Measurements from ENCODE around the gene TRMT11. TPM values are rescaled to one million over a fixed set of nuclear protein-coding genes. Genes with fewer than 3 reads are reported as not detected.
"Not testable (repeated sequence)": the region's sequence is repeated elsewhere in the genome, so short reads cannot be mapped to it uniquely, and the experiment has no call there.

TRMT11 gene
- total and polyA plus RNA-seq, 2 donors from 2014 or later = 10.6 to 25.1 TPM

DNA sequence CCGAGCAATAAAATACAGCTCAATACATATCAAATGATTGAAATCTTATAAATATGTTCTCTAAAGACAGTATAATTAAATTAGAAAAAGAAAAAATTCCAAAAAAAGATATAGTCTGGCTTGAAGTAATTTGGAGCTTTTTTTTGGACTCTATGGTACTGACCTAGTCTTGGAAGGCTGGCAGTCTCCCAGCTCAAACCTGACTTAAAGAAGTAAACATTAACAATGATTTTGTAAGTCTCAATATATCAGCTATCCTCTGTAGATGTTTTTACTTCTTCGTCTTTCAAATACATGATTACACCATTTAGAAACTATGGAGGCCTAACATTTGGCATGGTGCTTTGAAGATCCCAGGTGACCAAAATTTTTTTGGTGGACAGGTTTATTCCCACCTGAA is 15.6 kb upstream of the TRMT11 start:
- intact Hi-C loops (cut with DNase I) = no loop called here
- no peak overlapping the region for H3K27ac ChIP-seq (ENCODE audit: low read depth in 2 of 2, low read length in 2 of 2)
- H3K27me3 ChIP-seq (ENCODE audit: control insufficient read depth, insufficient read depth, low read length) = no peaks in the 10 kb centered on the region
- H3K4me3 ChIP-seq (ENCODE audit: low read length in 3 of 3) = no peak overlapping the region
- peaks cover 4 to 6% (median 4%) of the 10 kb centered on the region in 3 donors for H3K36me3 ChIP-seq (ENCODE audit: control insufficient read depth in 2 of 3, insufficient read depth in 3 of 3, low read length in 3 of 3)
- H3K9me3 ChIP-seq (ENCODE audit: control insufficient read depth in 2 of 3, insufficient read depth in 1 of 3, low read length in 3 of 3) = no peaks in the 10 kb centered on the region
- H3K9ac ChIP-seq (ENCODE audit: low read length in 3 of 3) = no peak overlapping the region
- no peaks in the 10 kb centered on the region for H3K4me1 ChIP-seq (ENCODE audit: control insufficient read depth in 2 of 3, insufficient read depth in 2 of 3, low read depth in 1 of 3, low read length in 3 of 3)
- no peak for FAIRE-seq
- DNase-seq = no peak
- TF ChIP-seq, protein P1, sequence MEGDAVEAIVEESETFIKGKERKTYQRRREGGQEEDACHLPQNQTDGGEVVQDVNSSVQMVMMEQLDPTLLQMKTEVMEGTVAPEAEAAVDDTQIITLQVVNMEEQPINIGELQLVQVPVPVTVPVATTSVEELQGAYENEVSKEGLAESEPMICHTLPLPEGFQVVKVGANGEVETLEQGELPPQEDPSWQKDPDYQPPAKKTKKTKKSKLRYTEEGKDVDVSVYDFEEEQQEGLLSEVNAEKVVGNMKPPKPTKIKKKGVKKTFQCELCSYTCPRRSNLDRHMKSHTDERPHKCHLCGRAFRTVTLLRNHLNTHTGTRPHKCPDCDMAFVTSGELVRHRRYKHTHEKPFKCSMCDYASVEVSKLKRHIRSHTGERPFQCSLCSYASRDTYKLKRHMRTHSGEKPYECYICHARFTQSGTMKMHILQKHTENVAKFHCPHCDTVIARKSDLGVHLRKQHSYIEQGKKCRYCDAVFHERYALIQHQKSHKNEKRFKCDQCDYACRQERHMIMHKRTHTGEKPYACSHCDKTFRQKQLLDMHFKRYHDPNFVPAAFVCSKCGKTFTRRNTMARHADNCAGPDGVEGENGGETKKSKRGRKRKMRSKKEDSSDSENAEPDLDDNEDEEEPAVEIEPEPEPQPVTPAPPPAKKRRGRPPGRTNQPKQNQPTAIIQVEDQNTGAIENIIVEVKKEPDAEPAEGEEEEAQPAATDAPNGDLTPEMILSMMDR (IDR thresholded peaks at IDR 0.05; ENCODE audit: borderline replicate concordance, extremely low read depth, insufficient read depth) = no peak

DNA sequence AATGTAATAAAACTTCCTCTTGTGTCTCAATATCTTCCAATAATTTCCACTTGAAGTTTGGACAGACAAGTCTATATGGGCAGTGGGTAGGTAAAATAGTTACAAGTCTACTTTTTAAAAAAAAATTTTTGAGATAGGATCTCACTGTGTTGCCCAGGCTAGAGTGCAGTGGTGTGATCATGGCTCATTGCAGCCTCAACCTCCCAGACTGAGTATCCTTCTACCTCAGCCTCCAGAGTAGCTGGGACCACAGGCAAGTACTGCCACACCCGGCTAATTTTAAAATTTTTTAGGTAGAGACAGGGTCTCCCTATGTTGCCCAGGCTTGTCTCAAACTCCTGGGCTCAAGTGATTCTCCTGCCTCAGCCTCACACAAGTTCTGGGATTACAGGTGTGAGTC is 13.9 kb upstream of the TRMT11 start:
- H3K36me3 ChIP-seq (ENCODE audit: control insufficient read depth in 2 of 3, insufficient read depth in 3 of 3, low read length in 3 of 3); H3K27me3 ChIP-seq (ENCODE audit: control insufficient read depth, insufficient read depth, low read length); H3K27ac ChIP-seq (ENCODE audit: low read depth in 2 of 2, low read length in 2 of 2); intact Hi-C loops (cut with DNase I); FAIRE-seq; H3K9ac ChIP-seq (ENCODE audit: low read length in 3 of 3); H3K4me1 ChIP-seq (ENCODE audit: control insufficient read depth in 2 of 3, insufficient read depth in 2 of 3, low read depth in 1 of 3, low read length in 3 of 3); H3K9me3 ChIP-seq (ENCODE audit: control insufficient read depth in 2 of 3, insufficient read depth in 1 of 3, low read length in 3 of 3); H3K4me3 ChIP-seq (ENCODE audit: low read length in 3 of 3); DNase-seq: not testable (repeated sequence)

DNA sequence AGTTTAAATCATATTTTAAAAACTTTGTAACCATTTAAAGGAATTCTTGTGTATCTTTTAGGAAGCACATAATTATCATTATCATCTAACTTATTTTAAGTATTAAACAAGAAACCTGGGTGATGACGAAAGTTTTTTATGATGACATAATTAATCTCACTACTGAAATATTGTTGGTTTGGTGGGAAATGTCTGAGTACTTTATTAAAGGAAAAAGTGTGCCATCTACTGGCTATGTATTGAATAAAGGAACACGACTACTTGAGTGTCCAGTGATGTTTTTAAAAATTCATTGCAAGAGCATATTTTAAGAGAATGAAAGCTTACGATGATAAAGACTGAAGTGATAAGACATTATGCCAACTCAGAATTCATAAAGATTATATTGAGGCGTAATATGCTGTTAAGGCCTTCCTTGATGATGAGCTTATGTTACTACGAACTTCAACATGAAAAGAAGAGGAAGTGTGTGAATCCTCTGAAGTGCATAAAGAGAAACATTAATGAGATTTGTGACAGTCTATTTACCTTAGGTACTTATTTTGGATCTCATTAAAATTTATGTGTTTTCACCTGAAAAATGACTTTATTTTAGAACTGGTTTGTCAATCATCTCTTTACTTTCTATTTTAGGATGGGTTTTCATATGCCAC is 12.0 kb upstream of the TRMT11 start:
- FAIRE-seq (peak; percentile 99), DNase-seq (peak in 2 of 5 donors; percentile 56 to 73)
- TF ChIP-seq, protein P1 (IDR thresholded peaks at IDR 0.05; ENCODE audit: borderline replicate concordance, extremely low read depth, insufficient read depth) = peak; percentile 52
- no peaks in the 10 kb centered on the region for H3K9me3 ChIP-seq (ENCODE audit: control insufficient read depth in 2 of 3, insufficient read depth in 1 of 3, low read length in 3 of 3)
- no peaks in the 10 kb centered on the region for H3K27me3 ChIP-seq (ENCODE audit: control insufficient read depth, insufficient read depth, low read length)
- H3K4me3 ChIP-seq (ENCODE audit: low read length in 3 of 3) = no peak overlapping the region
- no peak overlapping the region for H3K9ac ChIP-seq (ENCODE audit: low read length in 3 of 3)
- intact Hi-C loops (cut with DNase I) = no loop called here
- H3K4me1 ChIP-seq (ENCODE audit: control insufficient read depth in 2 of 3, insufficient read depth in 2 of 3, low read depth in 1 of 3, low read length in 3 of 3) = no peaks in the 10 kb centered on the region
- no peak overlapping the region for H3K27ac ChIP-seq (ENCODE audit: low read depth in 2 of 2, low read length in 2 of 2)
- peaks cover 0 to 4% (median 0%) of the 10 kb centered on the region in 3 donors for H3K36me3 ChIP-seq (ENCODE audit: control insufficient read depth in 2 of 3, insufficient read depth in 3 of 3, low read length in 3 of 3)

DNA sequence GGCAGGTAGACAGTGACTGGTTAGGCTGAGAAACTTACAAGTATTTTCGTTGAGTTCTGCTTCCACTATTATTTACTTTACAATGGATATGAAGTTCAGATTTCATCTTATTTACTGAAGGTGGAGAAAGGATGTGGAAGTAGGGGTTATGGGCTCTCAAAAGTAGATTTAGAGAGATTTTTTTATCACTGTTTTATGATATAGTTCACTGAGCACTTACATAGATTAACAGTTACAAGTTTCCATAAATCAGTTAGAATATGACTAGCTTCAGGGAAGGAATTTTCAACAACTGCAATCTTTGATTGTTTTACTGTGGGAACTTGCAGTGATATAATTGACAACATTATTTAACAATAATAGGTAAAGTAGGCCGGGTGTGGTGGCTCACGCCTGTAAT is 7.2 kb upstream of the TRMT11 start:
- Histone ChIP-seq H3K36me3 (ENCODE audit: control insufficient read depth in 2 of 3, insufficient read depth in 3 of 3, low read length in 3 of 3) (peaks cover 0 to 4% (median 0%) of the 10 kb centered on the region in 3 donors), H3K4me3 (ENCODE audit: low read length in 3 of 3) (no peak overlapping the region), H3K27me3 (ENCODE audit: control insufficient read depth, insufficient read depth, low read length) (no peaks in the 10 kb centered on the region), H3K9ac (ENCODE audit: low read length in 3 of 3) (no peak overlapping the region), H3K27ac (ENCODE audit: low read depth in 2 of 2, low read length in 2 of 2) (no peak overlapping the region), H3K4me1 (ENCODE audit: control insufficient read depth in 2 of 3, insufficient read depth in 2 of 3, low read depth in 1 of 3, low read length in 3 of 3) (no peaks in the 10 kb centered on the region), H3K9me3 (ENCODE audit: control insufficient read depth in 2 of 3, insufficient read depth in 1 of 3, low read length in 3 of 3) (no peaks in the 10 kb centered on the region)
- DNase-seq = no peak
- TF ChIP-seq, protein P1 (IDR thresholded peaks at IDR 0.05; ENCODE audit: borderline replicate concordance, extremely low read depth, insufficient read depth) = no peak
- no peak for FAIRE-seq
- intact Hi-C loops (cut with DNase I) = no loop called here
